Stimulated activated naive CD4-positive, alpha-beta T cell treated with Interleukin-2 at 50 U/mL for 16 hours (primary cell): ENCODE data around the gene NRSN2.

Experiments used
- DNase-seq: peaks from one replicate; lab custom pipeline; 2025; lab: John Stamatoyannopoulos, UW

Gene NRSN2

DNA sequence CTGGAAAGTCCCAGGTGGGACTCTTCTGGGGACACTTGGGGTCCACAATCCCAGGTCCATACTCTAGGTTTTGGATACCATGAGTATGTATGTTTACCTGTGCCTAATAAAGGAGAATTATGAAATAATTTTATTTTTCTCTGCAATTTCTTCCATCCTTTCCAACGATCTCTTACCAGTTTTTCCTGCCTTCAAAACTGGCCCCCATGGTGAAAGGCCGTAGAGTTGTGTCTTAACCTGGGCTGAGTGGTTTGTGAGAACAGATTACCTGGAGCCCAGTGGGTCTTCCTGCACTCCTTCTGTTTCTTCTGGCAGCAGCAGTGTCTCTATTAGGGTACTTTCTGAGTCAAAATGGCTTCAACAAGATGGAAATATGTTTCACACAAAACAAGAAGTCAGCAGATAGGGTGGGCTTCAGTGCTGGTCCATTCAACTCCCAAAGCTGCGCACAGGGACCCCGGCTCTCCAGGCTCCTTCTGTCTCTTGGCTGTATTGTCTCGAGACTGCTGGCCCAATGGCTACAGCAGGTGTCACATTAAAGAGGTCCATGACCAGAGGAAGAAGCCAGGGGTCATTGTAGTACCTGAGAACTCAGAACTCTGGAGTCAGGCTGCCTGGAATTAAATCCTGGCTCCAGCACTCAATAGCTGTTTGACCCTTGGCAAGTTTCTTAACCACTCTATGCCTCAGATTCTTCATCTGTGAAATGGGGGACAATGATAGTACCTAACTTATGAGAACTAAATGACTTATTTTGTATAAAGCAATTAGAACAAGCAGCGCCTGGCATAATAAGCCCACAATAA lies 50.7 kb downstream of the NRSN2 start:
- DNase-seq, result no peak

- DNase-seq, result no peak
Observed at GRCh38 chr20:399182-399707, 52.3 kb downstream of the NRSN2 start.

DNA sequence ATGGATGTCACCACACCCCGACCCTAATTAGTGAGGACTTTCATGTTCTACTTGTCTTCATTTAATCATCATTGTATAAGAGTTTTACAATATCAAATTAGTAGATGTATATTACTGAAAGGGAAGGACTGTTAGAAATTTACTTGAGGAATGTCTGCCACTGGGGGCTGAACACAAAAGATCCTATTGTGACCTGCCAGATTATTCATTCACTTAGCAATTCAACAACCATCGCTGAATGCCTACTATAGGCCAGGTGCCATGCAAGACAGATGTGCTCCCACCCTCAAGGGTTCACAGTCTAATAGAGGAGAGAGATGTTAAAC lies 53.2 kb downstream of the NRSN2 start:
- DNase-seq, result no peak

- no peak for DNase-seq
Observed at GRCh38 chr20:400454-401275, 53.8 kb downstream of the NRSN2 start.

GRCh38 chr20:401682-402495 lies 55.0 kb downstream of the NRSN2 start:
- DNase-seq, result no peak

- no peak for DNase-seq
Observed at GRCh38 chr20:402496-402885, 55.6 kb downstream of the NRSN2 start.

GRCh38 chr20:402898-403581 lies 56.1 kb downstream of the NRSN2 start:
- DNase-seq, result no peak

- DNase-seq, result no peak
Observed at GRCh38 chr20:403582-403957, 56.7 kb downstream of the NRSN2 start.

DNA sequence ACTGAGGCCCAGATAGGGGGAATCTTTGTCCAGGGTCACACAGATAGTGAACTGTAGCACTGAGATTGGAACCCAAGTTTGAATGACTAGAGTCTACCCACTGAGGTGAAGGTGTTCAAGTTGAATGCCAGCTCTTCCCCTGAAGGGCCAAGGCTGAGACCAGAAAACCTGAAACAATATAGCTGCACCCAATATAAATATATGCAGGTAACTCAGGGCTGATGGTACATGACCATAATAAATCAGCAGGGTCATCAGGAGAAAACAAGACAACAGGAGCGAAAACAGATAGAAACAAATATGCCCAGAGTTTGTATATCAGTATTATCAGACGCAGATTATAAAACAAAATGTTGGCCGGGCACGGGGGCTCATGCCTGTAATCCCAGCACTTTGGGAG lies 57.2 kb downstream of the NRSN2 start:
- no peak for DNase-seq
